HG02840 (cell line): Measurements from ENCODE around the gene AFAP1.

Source experiments
- ATAC-seq: cut with Tn5 transposase; IDR thresholded peaks from one replicate; pipeline ENCODE4 v1.9.1; 2021; ENCODE audit warnings: mild to moderate bottlenecking, moderate library complexity, moderate number of reproducible peaks; ENCODE audit not compliant: unreplicated experiment, low FRiP score

The AFAP1 gene

DNA sequence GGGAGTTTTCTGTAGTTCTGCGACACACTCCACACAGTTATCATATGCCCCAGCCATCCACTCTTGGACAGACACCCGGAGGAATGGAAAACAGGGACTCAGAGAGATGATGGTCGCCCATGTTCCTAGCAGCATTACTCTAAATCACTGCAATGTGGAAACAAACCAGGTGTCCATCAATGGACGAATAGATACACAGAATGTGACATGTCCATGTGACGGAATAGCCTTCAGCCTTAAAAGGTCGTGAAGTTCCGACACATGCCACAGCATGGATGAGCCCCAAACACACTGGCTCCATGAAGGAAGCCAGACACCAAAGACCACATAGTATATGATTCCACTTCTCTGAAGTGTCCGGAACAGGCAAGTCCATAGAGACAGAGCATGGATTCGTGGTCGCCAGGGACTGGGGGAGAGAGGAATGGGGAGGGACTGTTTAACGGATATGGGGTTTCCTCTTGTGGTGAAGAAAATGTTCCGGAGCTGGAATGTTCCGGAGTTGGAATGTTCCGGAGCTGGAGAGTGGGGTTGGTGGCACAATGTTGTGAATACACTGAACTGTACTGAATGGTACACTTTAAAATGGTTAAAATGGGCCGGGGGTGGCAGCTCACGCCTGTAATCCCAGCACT lies 28.7 kb upstream of the AFAP1 start:
- no peak for ATAC-seq

DNA sequence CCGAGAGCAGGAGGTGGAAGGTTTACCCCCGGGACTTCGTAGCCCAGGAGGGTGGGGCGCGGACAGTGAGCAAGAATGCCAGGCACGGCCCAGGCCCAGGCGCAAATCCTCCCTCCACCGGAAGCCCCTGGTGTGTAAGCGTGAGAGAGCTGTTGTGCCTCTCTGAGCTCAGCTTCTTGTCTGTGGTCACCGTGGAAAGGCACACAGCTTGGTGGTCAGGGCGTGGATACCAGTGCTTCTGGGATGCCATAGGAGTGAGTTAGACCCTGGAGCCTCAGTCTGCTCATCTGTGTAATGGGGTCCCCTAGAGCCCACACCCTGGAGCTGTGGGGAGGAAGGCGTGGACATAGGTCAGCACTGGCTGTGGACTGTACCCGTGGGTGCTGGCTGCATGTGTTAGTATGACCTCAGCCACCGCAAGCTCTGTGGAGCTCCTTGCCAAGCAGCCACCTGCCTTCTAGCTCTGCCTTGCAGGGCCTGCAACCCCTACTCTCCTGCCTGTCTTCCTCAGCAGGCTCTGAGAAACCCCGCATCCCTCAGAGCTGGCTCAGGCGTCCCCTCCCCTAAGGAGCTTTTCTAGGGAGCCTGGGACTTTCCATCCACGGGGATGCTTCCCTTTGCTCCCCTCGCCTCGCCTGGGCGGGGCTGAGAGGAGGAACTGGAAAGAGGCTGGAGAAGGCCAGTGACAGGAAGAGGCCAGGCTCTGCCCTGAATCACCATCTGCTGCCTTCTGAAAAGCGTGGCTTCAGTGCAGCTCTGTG lies 28.0 kb upstream of the AFAP1 start:
- ATAC-seq, result no peak

DNA sequence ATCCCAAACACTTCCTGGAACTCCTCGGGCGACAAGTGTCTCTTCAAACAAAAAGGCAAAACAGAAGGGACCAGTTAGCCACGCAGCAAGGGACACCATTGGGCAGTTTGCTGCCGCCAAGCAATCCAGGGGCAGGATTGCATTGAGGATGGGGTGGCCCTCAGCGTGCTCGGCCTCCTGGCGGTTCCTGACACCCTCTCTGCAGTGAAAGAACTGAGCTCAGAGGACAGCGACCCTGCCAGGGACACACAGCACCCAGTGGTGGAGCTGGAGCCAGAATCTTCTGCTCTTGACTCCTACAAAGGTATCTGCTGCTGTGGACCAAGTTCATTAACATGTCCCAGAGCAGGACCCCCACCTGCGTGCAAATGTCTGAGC lies 27.4 kb upstream of the AFAP1 start:
- no peak for ATAC-seq

DNA sequence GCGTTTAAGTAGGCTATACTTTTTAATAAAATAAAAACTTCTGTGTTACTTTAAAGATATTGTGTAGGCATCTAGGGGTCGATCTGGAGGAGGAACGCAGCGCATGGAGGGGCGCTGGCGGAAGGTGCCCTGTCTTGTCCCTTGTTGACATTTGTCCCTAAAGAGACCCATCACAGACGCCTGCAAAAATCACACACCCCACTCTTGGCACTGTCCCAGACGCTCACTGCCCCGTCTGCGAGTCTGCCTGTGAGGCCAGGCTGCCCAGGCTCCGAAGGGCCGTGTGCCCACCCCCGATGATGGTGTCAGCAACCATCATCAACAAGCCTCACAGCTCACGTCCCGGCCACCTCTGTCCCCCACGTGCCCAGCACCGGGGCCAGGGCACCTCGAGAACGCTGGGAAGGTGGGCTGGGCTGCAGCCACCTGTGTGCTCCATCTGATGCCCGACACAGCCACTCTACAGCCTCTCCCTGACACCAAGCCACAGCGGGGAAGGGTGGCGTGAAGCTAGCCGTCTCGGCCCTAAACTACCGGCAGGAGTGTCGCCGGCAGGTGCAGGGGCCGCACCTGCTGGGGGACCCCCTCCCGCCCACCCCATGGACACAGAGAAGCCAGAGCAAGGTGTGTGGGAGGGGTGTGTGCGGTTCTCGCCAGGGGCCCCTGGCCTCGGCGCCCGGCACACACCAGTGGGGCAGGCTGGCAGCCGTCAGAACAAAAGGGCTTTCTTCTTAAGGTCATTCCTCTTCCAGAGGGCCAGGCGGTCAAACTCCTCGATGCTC lies 26.8 kb upstream of the AFAP1 start:
- no peak for ATAC-seq

DNA sequence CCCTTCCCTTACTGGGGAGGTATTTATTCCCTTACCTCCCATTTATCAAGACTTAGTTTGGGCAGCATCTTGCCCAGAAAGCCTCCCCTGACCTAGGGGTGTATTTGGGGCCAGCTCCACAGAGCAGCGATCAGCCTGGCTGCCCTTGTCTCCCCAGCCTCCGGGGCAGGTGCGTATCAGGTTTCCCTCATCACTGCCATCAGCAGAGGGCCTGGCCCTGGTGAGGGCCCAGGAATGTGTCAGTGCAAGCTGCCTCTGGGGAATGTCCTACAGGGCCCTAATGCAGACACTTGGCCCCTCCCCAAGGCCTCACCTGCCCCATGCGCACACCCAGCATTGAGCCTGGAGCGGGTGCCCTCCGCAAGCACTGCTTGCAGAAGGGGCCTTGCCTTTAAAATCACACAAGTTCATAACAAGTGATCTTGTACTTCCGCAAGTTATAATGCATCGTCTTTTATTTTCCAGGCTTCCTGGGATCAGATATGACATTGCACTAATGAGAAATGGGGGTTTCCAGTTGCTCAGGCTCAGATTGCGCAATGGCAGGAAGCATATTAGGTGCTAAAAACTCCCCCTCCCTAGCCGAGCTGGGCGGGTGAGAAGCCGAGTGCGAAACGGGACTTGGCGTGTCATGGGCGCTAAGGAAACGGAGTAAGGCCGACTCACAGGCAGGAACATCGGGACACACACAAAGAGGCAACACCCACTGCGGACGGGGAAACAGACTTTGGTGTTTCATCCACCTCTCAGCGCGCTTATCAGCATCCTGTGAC lies 25.4 kb upstream of the AFAP1 start:
- no peak for ATAC-seq

DNA sequence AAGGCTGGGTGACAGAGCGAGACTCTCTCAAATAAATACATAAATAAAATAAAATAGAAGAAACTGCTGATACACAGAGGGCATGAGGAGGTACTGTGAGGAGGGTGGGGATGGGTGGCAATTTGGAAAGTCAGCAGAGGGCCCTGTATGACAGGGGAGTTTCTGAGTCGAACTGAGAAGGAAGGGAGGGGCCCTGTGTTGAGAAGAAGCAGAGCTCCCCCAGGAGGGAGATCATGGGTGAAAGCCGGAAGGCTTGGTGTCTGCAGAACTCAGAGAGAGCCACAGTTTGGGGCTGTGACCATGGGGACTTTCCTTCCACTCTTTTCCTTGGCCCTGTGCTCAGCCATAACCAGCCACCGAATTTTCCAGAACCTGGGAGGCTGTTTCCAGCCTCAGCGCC lies 24.8 kb upstream of the AFAP1 start:
- ATAC-seq, result no peak

DNA sequence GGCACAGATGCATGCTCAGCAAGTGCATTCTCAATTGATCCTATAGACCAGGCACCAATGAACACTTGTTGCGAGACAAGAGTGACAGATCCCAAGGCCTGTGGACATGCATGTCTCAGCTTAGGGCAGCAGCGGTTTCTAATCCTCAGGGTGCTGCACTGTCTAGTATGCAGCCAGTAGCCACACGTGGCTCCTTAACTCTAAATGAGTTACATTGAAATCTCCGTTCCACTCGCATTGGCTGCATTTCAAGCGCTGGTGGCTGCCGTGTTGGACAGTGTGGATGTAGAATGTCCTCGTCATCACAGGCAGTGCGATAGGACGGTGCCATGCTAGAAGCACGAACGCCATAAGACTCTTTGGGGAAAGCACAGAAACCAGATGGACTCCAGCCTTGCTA lies 24.0 kb upstream of the AFAP1 start:
- ATAC-seq, result no peak

DNA sequence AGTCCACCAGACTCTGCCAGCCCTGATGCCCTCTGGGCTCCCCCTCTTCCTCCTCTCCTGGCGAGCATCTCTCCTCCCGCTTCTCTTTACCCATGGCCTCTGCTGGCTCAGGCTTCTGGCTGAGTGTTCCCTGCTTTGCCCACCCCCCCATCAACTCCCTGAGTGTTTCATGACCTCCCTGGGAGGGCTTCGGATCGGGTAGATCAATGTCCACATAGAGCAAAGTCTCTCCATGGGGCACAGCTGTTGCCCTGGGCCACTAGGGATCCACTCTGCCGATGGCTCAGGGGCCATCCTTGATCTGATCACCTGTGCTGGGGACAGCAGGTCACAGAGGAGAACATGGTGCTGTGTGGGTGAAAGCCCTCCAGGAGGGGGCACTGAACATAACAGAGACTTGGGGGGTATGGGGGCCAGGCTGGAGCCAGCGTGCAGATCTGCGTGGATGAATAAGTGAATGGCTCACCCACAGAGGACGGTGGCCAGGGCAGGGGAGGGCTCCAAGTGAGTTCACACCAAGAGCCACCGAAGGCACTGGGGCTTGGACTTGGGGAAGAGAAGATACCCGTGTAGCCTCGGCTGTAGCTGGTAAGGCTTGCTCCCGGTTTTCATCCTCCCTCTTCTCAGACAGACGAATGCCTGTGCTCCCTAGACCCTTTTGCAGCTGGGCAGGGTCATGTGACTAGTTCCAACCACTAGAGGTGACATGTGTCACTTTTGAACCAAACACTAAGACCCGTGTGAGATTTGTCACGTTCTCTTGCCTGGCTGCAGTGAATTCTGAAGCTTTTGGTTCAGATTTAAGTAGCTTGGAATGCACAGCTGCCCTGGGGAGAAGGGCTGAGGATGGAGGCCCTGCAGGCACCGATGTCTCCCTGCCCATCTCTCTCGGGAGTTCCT lies 23.2 kb upstream of the AFAP1 start:
- no peak for ATAC-seq

DNA sequence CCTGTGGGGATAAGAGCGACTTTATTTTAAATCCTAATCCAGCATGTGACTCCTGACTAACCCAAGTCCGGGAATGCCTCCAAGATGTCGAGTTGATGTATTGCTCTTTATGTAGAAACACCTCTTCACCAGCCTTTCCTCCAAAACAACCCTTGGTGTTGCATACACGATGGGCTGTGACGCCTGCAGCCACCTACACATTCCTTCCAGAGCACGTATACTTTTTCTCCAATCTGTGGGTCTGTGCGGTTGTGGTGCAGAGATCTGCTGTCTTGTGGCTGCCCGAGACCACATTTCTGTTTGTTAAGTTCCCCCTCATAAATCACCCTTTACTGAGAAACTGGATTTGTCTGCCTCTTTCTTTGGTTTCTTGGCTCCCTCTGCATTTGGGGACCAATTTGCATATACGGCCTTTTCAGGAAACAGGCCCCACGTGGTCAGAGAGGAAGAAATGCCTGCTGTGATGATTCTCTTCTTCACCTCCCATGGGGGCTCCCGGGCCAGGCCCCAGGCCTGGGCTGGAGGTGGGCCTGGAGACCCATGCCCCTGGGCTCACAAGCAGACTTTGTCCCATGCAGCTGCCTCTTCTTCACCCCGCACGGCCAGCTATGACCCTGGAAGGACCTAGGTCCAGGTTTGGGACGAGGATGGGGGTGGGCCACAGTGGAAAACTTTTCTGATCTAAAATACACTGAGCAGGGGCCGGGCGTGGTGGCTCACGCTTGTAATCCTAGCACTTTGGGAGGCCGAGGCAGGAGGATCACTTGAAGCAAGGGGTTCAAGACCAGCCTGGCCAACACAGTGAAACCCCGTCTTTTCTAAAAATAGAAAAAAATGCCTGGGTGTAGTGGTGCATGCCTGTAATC lies 21.4 kb upstream of the AFAP1 start:
- ATAC-seq, result no peak

DNA sequence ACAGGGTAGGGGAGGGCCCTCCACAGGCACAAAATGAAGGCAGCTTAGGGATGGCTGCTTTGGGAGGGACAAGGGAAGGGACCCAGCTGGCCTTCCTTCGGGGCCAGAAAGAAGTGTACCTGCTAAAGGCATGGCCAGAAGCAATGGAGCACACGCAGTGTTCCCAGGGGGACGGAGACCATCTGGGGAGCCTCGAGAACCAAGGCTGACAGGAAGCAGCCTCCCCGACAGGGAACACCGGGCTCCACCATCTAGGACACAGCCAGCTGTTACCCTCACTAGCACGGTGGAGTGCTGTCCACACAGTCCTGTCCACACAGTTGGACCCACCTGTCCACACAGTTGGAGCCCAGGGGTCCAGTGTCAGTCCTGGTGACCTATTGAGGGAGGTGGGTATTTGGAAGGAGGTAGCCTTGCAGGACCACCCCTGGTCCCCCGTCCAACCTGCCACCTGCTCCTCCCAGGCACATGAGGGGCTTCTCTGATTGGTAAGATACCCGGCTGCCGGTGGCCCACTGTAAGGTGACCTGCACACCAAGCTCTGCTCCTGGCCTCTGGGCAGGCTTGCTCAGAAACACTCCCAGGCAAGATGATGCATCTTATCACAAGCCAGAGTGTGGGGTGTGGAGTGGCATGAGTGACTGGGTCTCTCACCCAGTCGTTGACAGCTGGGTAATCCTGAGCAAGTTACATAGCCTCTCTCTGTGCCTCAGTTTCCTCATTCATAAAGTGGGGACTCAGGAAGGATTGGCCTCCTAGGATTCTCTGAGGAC lies 20.5 kb upstream of the AFAP1 start:
- ATAC-seq, result no peak

DNA sequence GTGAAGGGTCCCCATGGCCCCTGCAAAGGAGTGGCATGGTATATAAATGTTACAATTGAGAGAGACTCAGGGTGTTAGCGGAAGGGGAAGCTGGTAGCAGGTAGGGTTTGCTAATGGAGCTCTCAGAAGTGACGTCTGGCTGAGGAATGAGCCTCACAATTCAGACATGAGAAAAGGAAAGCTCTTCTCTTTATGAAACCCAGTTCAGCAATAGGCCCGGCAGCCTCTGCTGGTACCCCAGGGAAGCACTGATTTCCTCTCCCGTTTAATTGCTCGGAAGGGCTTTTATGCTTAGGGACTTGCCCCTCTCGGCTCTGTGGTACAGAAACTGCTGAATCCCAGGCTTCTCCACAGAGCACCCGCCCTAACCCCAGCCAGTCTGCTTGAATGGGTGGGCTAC lies 19.4 kb upstream of the AFAP1 start:
- no peak for ATAC-seq

DNA sequence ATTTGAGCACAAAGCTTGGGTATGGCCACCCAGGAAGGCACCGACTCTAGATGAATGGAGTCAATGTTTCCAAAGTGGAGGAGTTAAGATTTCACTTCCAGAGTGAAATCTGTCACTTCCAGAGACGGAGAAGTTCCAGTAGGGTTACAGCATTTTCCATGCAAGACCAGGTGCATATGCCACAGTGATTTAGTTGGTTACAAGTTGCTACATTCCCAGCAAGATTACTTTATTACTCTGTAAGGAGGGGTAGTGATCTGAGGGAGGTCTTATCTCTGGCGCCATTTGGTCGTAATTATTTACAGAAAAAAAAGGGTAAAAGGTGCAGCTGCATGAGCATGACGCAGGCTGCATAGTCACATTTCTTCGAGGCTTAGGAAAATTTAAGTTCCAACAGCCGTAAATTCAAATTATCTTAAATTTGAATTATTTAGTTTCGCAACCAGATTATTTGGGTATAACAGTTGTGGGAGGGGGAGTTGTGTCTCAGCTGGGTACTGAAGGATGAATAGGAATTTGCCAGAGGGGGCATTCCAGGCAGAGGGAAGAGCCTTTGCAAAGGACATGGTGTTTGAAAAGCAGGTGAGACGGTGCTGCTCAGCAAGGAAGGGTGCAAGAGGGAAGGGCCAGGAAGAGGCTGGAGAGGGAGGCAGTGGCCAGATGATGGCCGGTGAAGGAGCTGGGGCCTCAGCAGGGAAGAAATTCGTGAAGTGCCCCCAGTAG lies 17.4 kb upstream of the AFAP1 start:
- no peak for ATAC-seq

DNA sequence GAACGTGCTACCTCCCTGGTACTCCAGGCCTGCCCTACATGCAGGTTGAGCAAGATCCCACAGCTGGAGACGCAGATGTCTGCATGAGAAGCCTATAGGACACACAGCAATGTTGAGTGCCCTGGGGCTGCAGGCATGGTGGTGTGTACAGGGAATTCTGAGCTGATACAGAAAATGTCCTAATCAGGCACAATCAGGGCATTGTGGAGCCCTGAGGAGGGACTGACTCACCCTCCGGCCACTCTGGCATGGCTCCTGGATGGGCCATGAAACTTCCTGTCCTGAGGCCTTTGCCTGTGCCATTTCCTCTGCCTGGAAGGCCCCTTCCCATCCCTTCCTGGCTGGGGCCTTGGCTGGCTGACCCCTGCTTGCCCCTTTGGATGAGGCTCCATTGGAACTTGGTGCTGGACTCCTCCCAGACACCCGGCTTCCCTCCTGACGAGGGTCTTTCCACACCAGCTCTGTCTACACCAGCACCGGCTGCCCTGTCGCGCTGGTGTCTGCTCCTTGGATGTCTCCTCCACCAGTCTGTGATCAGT lies 16.7 kb upstream of the AFAP1 start:
- ATAC-seq, result no peak

DNA sequence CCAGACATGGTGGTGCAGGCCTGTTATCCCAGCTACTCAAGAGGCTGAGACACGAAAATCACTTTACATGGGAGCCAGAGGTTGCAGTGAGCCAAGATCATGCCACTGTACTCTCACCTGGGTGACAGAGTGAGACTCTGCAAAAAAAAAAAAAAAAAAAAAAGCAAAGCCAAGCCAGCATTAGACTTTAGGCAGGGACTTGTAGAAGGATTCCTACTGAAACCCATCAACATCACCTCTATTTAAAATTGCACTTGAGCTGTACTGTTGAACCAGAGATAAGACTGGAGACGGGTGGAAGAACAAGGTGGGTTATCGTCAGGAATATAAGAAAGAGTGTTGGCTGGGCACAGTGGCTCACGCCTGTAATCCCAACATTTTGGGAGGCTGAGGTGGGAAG lies 15.7 kb upstream of the AFAP1 start:
- no peak for ATAC-seq

DNA sequence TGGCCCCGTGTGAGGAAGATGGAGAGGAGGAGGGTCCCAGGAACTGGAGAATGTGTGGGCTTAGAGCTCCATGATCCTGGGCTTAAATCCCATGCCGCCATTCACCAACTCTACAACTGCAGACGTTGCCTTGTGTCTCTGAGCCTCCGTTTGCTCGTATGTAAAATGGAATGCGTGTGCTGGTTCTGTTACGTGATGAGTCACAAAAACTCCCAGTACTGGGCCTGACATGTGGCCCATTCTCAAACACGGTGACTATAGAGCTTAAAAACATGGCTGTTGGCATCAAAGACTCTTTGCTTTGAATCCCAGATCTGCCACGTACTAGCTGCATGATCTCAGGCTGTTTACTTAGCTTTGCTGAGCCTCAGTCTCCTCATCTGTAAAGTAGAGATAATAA lies 13.0 kb upstream of the AFAP1 start:
- ATAC-seq, result no peak

DNA sequence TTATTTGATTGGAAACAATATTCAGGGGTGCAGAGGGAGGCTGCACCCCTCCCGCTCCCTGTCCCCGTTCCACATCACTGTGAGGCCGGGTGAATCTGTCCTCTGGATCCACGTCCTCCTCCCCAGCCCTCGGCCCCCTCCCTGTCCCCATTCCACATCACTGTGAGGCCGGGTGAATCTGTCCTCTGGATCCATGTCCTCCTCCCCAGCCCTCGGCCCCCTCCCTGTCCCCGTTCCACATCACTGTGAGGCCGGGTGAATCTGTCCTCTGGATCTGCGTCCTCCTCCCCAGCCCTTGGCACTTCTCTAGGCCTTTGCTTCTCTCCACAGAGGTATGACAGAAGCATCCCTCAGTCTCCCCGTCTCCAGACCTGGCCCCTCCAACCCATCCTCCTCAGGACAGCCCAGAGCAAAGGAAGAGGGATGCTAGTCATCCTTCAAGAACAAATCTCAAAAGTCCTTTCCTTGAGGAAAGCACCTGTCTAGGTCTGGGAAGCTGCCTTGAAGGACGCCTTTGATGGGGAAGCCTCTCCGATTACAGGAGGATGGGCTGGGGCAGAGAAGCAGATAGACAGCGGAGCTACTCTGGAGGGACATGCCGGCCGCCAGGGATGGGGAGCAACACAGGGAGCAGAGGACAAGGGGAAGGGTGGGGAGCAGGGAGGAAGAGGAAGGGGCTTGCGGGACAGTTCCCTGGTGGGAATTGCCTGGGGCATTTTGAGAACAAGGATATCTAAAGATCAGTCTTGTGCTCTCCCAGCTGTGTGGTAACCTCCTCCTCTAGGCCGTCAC lies 10.8 kb upstream of the AFAP1 start:
- no peak for ATAC-seq

DNA sequence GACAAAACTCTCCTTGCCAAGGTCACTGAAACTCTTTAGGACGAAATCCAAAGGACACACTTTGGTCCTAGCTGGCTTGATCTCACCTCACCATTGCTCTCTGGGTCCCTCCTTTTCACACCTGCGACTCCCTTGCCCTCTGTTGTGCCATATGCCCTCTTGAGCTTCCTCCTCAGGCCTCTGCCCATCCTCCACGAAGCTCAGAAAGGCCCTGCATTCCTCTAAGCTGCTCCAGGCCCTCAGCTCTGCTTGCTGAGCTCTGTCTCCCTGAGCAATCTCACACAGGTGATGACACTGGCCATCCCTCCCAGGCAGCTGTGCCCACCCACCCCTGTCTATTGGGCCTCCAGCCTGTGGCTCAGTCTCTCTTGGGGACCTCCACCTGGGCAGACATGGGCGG lies 10.1 kb upstream of the AFAP1 start:
- no peak for ATAC-seq
